Nucleus accumbens (tissue), 56 donors: Measurements from ENCODE around the gene MRPL53.
"Not testable (repeated sequence)": the region's sequence is repeated elsewhere in the genome, so short reads cannot be mapped to it uniquely, and the experiment has no call there.

Source experiments
- DNase-seq, 56 donors: peaks; one replicate each; lab custom pipeline; 2025; lab: John Stamatoyannopoulos, UW

MRPL53 gene

DNA sequence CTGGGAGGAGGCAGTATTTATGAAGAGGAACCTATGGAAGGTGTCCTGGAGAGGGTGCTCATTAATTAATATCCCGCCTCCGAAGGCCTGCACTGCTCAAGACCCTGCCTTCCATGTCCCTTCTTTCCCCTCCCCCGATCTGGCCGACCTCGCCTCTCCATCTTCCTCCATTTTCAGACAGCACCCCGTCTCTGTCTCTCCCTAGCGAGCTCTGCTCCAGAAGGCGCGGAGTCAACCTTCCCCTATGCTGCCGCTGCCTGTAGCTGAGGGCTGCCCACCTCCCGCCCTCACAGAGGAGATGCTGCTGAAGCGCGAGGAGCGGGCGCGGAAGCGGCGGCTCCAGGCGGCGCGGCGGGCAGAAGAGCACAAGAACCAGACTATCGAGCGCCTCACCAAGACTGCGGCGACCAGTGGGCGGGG is 15.3 kb downstream of the MRPL53 start:
- DNase-seq: peak in 16 of 56 donors; percentile 36 to 83 (median 60)

DNA sequence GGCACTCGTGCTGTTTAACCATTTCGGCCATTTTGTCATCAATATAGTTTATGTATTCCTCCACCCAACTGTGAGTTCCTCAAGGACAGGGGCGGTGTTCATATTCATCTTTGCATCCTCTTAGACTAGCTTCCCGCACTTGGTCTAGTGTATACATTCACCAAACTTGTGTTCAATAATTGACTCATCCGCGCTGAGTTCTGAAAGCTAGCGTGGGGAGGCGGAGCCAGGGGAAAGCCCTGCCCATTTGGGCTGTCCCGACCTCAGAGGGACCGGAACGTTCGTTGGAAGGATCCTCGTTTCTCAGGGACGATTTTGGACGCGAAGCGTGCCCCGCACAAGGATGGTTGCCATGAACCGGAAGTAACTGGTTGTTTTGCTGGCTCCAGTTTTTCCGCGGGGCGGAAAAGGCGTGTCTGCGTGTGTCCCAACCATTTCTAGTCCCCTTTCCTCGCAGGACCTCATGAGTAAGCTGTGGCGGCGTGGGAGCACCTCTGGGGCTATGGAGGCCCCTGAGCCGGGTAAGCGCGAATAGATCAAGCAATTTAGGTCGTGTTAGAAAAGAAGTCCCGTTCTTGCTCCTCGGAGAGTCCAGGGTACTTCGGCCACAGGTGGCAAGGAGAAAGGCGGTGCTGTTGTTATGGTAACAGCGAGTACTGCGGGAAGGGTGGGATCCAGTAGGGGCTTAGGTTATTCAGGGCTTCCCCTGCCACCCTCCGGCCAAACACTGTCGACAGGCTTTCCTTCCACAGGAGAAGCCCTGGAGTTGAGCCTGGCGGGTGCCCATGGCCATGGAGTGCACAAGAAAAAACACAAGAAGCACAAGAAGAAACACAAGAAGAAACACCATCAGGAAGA is 17.6 kb downstream of the MRPL53 start, which contains the start of gene INO80B:
TSS of gene INO80B (plus strand) at position 434 of the 858 bp plus-strand sequence. CDS start at position 464, 30 bp downstream.
- DNase-seq: peak; percentile 77 to 99 (median 95)

DNA sequence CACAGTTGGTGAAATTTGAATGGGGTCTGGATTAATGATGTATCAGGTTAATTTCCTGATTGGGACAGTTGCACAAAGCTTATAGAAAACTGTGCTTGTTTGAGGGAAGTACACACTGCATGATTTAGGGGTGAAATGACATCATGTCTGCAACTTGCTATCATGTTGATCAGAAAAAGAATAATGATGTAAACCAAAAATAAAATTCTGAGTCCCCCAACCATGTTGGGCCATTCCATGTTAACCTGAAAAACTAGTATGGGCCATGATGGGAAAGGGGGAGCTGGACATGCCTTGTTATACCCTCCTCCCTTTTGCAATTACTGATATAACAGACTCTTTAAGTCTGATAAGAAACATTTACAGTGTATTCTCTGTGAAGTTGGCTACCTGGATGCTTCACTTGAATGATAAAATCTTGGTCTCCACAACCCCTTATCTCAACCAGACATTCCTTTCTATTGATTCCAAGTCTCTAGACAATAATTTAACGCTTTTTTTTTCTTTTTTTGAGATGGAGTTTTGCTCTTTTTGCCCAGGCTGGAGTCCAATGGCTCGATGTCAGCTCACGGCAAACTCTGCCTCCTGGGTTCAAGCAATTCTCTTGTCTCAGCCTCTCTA is 21.8 kb downstream of the MRPL53 start:
- no peak for DNase-seq

DNA sequence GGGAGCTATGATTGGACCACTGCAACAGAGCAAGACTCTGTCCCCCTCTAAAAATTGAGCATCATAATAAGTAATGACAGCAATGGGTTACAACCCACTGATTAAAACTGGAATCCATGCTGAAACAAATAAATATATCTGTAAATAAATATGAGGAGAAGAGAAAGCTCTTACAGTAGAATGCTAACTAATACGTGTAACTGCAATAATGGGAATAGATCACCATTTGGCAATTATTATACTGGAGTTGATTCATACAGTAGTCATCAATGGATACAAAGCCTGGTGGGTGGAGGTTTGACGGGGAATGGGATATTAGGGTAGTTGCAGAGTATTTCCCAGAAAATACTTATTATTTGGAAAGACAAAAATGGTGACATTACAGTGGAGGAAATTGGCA is 23.7 kb downstream of the MRPL53 start:
- no peak for DNase-seq

DNA sequence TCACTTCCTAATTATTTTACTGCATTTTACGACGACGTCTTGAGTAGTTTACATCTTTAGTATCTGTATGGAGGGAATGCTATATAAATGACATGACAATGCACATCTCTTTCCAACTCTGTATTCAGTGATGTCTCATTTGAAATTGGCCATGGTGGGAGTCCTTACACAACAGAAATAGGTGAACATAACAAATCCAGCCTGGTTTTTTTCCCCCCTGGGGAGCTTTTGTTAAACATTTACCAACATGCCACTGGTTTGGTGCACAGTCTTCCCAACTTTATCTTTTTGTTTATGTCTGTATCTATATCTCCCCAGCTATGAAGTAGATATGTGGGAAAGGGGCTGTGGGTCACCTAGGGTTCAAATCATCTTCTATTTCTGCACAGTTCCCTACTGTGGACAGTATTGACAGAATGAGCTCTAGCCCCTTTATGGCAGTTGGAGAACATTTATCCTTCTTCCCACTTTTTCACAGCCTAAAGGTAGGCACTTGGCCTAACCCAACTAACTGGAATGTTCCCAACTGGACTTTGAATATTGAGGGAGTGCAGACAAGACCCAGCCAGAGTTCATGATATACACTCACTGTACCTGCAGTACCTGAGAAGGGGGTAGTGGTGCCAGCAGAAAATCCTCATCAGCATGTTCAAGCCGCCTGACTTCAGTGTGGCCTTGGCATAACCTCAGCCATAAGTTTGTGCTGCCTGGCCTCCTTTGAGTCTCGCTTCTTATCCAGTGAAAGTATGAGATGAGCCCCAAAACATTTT is 25.1 kb downstream of the MRPL53 start:
- no peak for DNase-seq

DNA sequence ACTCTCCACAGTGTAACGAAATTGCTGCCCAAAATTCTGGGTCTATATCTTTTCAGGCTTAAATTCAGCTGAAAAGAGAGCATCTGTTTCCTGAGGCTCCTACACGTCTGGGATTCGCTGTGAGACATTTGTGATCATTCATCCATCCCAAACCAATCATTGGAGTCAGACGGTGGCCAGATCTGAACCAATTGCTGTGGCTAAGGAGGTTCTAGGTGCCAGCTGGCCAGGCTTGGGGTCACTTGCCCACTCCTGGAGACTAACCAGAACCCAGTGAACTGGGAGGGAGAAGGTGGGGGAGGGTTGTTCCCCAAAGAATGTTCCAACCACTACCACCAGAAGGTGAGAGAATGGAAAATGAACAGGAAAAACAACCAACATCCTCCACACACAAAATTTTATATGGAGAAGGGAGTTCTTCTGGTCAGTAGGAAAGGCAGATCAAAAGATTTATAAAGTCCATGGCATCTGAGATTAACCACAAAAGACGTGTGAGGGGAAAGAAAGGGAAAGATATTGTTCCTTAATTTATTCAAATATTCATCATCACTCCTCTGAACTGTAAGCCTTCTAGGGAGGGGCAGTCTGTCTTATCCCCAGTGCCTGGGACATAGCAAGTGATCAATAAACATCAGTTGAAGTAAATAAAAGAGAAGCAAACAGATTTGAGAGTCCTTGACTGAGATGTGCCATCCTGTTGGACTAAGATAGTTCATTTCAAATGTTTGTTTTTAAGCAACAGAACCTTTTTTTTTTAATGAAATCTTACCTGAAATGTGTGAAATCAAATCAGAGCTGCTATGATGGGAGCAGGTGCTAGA is 27.8 kb downstream of the MRPL53 start:
- DNase-seq: no peak

DNA sequence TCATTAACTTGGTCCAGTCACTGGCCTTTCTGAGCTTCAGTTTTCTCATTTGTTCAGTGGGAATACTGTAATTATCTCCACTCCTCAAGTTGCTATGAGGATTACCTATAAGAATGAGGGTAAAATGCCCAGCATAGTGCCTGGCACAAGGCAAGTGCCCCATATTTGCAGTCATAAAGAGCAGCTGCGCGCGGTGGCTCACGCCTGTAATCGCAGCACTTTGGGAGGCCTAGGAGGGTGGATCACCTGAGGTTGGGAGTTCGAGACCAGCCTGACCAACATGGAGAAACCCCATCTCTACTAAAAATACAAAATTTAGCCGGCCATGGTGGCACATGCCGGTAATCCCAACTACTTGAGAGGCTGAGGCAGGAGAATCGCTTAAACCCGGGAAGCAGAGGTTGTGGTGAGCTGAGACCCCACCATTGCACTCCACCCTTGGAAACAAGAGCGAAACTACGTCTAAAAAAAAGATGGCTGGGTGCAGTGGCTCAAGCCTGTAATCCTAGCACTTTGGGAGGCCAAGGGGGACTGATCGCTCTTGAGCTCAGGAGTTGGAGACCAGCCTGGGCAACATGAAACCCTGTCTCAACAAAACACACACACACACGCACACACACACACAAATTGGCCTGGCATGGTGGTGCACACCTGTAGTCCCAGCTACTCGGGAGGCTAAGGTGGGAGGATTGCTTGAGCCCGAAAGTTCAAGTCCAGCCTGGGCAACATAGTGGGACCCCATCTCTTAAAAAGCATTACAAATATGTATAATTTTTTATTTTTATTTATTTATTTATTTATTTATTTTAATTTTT is 29.8 kb downstream of the MRPL53 start:
- not testable (repeated sequence) for DNase-seq

DNA sequence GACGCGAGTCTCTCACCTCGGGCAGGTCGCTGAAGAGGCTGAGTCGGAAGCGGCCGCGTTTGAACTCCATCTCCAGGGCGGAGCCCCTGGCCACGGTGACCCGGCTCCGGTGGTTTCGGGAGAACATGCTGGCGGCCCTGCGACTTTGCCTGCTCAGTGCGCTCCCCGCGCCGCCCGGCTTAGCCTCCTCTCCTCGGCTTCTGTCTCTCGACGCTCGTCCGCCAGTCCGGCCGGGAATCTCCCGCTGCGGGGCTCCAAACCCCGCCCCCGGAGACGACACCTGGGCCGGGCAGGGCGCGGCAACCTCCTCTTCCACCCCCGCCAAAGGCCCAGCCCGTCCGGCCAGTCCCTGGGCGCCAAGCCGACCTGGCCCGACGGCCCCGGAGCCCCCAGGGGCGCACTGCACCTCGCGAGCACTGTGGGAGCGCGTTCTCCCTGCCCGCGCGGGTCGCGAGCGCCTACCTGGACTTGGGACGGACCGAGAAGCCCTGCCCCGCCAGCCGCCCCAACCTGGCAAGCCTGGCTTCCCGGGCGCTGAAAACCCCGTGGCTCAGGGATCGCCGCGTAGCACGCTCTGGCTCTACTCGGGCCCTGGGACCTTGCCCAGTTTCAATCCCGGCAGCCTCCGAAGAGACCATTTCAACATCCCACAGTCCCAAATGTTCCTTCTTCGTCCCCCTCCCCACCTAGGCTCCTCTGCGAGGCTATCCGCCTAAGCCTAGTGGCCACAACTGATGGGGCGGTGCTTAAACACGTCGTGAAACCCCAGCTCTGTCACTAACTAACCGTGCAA is 30.6 kb downstream of the MRPL53 start, which contains the start of gene RTKN:
TSS of gene RTKN (minus strand) at position 248 of the 793 bp plus-strand sequence. CDS start at position 127, 121 bp downstream.
- DNase-seq: peak in 9 of 56 donors; percentile 19 to 58 (median 37)

DNA sequence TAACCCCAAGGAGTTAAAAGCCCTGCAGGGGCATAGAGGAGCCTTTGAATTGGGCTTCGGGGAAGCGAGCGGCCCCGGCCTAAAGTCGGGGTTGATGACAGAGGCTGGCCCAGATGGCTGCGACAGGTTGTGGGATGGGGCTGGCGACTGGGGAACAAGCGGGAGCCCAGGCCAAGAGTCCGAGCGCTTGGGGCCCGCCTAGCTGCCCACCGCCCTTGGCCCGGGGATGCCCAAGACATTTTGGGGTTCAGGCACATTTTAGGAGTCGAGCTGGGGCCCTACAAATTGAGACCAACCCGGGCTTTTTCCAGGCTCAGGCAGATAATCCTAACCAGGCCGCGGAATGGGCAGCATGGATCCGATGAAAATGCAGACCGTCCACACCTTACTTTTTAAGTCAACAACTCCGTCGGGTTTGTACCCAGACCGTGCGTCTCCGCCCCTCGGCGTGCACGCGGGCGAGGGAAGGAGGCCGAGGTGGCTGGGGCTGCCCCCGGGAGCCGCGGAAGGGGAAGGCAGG is 31.2 kb downstream of the MRPL53 start:
- DNase-seq: peak in 15 of 56 donors; percentile 24 to 76 (median 49)

DNA sequence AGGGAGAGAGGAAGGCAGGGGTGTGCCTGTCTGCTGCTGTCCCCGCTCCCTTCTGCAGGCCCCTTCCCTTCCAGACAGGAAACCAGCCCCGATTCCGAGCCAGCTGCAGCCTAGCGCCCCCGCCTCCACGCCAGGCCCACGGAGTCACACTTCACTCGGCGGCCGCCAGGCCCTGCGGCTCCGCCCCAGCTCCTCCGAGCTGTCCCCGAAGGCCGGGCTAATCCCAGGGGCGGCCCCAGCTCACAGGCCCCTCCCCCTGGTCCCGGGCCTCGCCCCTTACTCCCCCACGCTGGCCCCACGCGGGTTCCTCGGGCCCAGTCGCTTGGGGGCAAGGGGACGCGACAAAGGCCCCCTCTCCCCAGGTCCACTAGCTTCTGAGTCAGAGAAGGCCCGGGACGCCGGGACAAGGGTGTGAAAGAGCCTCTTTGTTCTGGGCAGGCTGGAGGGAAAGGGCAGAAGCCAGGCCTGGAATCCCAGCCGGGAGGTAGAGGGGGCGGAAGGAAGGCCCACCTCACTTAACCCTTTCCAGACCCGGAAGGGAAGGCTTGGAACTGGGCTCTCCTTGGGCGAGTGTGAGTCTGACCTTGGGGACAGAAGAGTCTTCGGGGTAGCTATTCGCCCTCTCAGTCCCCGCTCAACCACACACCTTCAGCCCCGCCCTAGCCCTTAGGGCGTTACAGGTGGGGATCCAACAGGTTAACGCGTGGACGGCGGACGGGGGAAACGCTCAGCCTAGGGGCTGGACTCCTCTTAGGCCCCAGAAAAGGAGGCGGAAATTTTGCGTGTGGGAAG is 31.9 kb downstream of the MRPL53 start:
- DNase-seq: peak; percentile 20 to 96 (median 87)

DNA sequence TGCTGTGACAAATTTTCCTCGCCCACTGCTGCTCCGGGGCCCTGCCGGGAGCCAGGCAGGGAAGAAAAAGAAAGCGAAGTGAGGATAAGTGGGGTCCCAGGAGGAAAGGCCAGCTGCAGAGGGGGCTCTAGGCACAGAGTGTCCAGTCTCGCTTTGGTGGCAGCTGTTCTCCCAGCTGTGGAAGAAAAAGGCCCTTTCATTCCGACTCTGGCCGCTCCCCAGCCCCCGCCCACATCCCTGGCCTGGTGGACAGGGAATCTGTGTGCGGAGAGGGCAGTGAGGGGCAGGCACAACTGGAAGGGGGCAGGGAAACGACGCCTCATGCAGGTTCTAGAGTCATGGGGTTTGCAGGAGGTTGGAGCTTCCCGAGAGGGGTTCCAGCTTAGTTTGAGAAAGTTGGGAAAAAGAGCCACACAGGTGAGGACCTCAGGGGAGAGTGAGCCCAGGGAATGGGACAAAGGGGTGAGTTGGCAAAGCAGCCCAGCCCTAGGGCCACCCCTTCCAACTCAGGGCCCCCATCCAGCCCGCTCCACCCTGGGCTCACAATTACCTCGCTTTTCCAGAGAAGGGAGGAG is 32.6 kb downstream of the MRPL53 start:
- peak in 55 of 56 donors; percentile 17 to 95 (median 88) for DNase-seq

DNA sequence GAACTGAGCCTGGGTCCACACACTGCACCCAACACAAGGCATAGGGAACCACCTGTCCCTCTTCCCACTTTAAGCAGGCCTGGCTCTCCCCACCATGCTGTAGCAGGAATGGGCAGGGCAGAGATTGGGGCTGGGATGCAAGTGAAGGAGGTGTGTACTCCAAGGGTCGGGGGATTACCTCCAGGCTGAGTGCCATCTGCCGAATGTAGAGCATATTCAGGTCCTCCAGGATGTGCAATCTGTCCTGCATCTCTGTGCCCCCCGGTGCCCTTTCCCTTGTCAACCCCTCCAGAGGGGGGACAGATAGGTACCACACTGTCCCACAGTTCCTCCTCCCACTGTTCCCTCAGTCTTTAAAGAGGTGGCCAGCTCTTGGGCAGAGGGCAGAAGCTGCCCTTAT is 33.1 kb downstream of the MRPL53 start:
- DNase-seq: no peak

DNA sequence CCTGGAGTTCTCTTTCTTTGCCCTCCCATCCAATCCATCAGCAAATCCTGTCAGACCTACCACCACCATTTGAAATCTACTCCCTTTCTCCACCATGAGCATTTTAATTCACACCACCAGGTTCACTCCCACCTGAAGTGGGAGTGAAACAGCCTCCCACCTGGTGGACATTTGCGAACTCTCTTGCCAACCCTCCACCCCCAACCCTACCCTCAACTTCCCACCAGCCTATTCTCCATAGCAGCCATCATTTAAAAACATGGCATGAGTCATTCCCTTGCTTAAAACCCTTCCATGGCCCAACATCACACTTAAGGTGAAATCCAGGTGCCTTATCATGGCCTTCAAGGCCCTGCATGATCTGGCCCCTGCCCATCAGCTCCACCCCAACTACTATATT is 34.2 kb downstream of the MRPL53 start:
- DNase-seq: no peak

DNA sequence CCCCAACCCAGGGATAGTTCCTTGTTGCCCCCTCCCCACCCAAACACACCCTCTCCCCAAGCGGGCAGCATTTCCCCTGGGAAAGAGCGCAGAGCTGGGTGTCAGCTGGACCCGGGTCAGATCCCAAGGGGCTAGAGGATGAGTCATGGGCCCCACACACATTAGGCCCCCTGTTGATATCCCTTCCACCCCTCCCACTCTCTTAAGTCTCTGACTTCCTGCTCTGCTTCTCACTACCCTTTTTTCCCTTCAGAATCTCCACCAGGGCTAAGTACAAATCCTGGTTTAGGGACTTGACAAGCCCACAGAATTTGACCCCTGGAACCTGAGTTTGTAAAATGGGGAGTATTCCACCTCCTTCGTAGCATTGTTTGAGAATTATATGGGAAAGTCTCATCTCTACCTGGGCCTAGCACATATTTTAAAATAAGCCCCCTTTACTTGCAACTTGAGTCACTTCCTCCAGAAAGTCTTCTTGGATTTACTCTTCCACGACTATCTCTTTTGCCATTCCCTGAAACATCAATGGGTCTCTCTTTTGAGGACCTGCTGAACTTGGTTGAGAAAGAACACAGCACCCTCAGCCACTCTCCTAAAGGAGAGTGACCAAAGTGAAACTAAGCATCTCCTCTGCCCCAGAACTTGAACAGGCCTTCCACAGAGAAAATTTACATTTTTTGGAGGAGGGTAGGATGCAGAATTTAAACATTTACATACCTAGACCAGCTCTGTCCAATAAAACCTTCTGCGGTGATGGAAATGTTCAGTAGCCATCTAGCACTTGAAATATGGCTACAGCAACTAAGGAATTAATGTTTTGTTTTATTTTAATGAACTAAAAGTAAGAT is 35.4 kb downstream of the MRPL53 start:
- no peak for DNase-seq

DNA sequence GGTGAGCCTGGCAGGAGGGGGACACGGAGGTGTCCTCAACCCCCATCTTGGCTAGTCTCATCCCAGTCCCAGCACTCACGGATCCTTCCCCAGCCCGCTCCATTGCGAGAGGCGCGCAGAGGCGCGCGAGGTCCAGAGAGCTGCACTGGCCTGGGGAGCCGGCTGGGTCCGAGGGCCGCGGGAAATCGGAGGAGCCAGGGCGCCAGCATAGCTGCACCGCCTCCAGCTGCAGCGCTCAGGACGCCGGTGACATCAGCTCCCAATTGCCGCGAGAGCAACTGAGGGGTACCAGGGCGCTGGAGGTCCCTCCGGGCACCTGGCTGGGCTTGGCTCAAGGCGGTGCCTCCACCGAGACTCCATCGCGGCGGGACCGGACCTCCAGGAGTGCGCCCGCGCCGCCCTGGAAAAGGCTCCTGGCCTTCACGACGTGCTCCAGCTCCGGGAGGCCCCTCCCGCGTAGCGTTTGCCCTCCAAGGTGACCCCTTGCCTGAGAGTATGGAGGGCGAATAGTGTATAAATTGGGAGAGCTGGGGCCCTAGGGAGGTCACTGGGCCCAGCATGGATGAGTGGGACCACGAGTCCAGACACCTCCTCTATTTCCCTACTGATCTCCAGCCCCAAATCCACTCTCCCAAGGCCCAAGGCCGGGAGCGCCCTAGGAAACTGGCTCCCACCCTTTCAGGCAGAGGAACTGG is 36.2 kb downstream of the MRPL53 start:
- no peak for DNase-seq
